ENCODE results near the gene CELF2. TPM values are rescaled to one million over a fixed set of nuclear protein-coding genes. Genes with fewer than 3 reads are reported as not detected.
A peak's percentile ranks its signal among the peaks of the same experiment; 100 is the strongest.

CELF2 gene
- polyA plus RNA-seq, 4 donors, result 9.6 to 20.5 (median 13.8) TPM

GRCh38 chr10:11057018-11057417 lies 39.3 kb downstream of the CELF2 start:
- no peak for DNase-seq (ENCODE audit: low read depth in 4 of 4, low spot score in 3 of 4)

GRCh38 chr10:11057448-11057847 lies 39.8 kb downstream of the CELF2 start:
- DNase-seq (ENCODE audit: low read depth in 4 of 4, low spot score in 3 of 4), result no peak

- peak; percentile 31 to 61 (median 42) for DNase-seq (ENCODE audit: low read depth in 4 of 4, low spot score in 3 of 4)
Measured at GRCh38 chr10:11057994-11058393, 40.3 kb downstream of the CELF2 start.

GRCh38 chr10:11058965-11059364 lies 41.3 kb downstream of the CELF2 start:
- no peak for DNase-seq (ENCODE audit: low read depth in 4 of 4, low spot score in 3 of 4)

- DNase-seq (ENCODE audit: low read depth in 4 of 4, low spot score in 3 of 4), result no peak
Measured at GRCh38 chr10:11063856-11064255, 46.2 kb downstream of the CELF2 start.

- DNase-seq (ENCODE audit: low read depth in 4 of 4, low spot score in 3 of 4), result no peak
Measured at GRCh38 chr10:11064832-11065231, 47.2 kb downstream of the CELF2 start.

GRCh38 chr10:11065567-11065966 lies 47.9 kb downstream of the CELF2 start:
- no peak for DNase-seq (ENCODE audit: low read depth in 4 of 4, low spot score in 3 of 4)

- DNase-seq (ENCODE audit: low read depth in 4 of 4, low spot score in 3 of 4), result no peak
Measured at GRCh38 chr10:11066520-11066919, 48.8 kb downstream of the CELF2 start.

- no peak for DNase-seq (ENCODE audit: low read depth in 4 of 4, low spot score in 3 of 4)
Measured at GRCh38 chr10:11068861-11069633, 51.4 kb downstream of the CELF2 start.

GRCh38 chr10:11073410-11073809 lies 55.7 kb downstream of the CELF2 start:
- DNase-seq (ENCODE audit: low read depth in 4 of 4, low spot score in 3 of 4), result no peak

- DNase-seq (ENCODE audit: low read depth in 4 of 4, low spot score in 3 of 4), result no peak
Measured at GRCh38 chr10:11074536-11075267, 57.0 kb downstream of the CELF2 start.

- no peak for DNase-seq (ENCODE audit: low read depth in 4 of 4, low spot score in 3 of 4)
Measured at GRCh38 chr10:11076221-11076620, 58.5 kb downstream of the CELF2 start.

- DNase-seq (ENCODE audit: low read depth in 4 of 4, low spot score in 3 of 4), result no peak
Measured at GRCh38 chr10:11080564-11080984, 62.9 kb downstream of the CELF2 start.

- no peak for DNase-seq (ENCODE audit: low read depth in 4 of 4, low spot score in 3 of 4)
Measured at GRCh38 chr10:11081408-11081807, 63.7 kb downstream of the CELF2 start.

- no peak for DNase-seq (ENCODE audit: low read depth in 4 of 4, low spot score in 3 of 4)
Measured at GRCh38 chr10:11082526-11082925, 64.9 kb downstream of the CELF2 start.

GRCh38 chr10:11083051-11083450 lies 65.4 kb downstream of the CELF2 start:
- no peak for DNase-seq (ENCODE audit: low read depth in 4 of 4, low spot score in 3 of 4)

GRCh38 chr10:11085545-11085944 lies 67.9 kb downstream of the CELF2 start:
- no peak for DNase-seq (ENCODE audit: low read depth in 4 of 4, low spot score in 3 of 4)

GRCh38 chr10:11086177-11086840 lies 68.6 kb downstream of the CELF2 start:
- DNase-seq (ENCODE audit: low read depth in 4 of 4, low spot score in 3 of 4), result no peak

GRCh38 chr10:11087372-11087771 lies 69.7 kb downstream of the CELF2 start:
- DNase-seq (ENCODE audit: low read depth in 4 of 4, low spot score in 3 of 4), result no peak

- DNase-seq (ENCODE audit: low read depth in 4 of 4, low spot score in 3 of 4), result no peak
Measured at GRCh38 chr10:11088709-11089108, 71.0 kb downstream of the CELF2 start.

- DNase-seq (ENCODE audit: low read depth in 4 of 4, low spot score in 3 of 4), result no peak
Measured at GRCh38 chr10:11089272-11089671, 71.6 kb downstream of the CELF2 start.

All from left renal pelvis (tissue), 4 donors.